ENCODE data around the gene CMSS1.

DNA sequence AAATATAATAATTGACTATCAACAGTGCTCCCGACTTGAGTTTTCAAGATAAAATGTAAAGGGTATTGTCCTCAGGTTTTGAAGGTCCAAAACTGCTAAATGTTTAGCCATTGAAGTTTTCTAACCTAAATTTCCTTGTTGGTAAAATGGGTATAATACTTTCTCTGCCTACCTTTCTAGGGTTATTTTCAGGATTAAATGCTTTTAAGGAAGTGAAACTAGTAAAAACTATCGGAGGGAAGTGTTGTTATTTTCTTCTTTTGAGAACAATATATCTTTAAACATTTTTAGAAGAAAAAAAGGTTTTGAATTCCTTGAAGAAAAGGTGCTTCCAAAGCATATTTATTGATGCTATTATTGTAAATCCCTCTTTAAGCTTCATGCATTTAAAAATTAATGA, 229.3 kb downstream of the CMSS1 start:
- TF ChIP-seq CREM (CRISPR knock-in tag; IDR thresholded peaks at IDR 0.05) (no peak), JUN (CRISPR knock-in tag; IDR thresholded peaks at IDR 0.05) (no peak), PREB (CRISPR knock-in tag; IDR thresholded peaks at IDR 0.05; ENCODE audit: borderline replicate concordance) (no peak), TEAD4 (CRISPR knock-in tag; IDR thresholded peaks at IDR 0.05) (no peak)
- TF ChIP-seq, protein P1, sequence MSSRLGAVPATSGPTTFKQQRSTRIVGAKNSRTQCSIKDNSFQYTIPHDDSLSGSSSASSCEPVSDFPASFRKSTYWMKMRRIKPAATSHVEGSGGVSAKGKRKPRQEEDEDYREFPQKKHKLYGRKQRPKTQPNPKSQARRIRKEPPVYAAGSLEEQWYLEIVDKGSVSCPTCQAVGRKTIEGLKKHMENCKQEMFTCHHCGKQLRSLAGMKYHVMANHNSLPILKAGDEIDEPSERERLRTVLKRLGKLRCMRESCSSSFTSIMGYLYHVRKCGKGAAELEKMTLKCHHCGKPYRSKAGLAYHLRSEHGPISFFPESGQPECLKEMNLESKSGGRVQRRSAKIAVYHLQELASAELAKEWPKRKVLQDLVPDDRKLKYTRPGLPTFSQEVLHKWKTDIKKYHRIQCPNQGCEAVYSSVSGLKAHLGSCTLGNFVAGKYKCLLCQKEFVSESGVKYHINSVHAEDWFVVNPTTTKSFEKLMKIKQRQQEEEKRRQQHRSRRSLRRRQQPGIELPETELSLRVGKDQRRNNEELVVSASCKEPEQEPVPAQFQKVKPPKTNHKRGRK (CRISPR knock-in tag; IDR thresholded peaks at IDR 0.05; ENCODE audit: borderline replicate concordance), result no peak
- TF ChIP-seq, protein P2, sequence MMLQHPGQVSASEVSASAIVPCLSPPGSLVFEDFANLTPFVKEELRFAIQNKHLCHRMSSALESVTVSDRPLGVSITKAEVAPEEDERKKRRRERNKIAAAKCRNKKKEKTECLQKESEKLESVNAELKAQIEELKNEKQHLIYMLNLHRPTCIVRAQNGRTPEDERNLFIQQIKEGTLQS (CRISPR knock-in tag; conservative IDR thresholded peaks at IDR 0.05), result no peak
- TF ChIP-seq, protein P3, sequence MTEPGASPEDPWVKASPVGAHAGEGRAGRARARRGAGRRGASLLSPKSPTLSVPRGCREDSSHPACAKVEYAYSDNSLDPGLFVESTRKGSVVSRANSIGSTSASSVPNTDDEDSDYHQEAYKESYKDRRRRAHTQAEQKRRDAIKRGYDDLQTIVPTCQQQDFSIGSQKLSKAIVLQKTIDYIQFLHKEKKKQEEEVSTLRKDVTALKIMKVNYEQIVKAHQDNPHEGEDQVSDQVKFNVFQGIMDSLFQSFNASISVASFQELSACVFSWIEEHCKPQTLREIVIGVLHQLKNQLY (CRISPR knock-in tag; IDR thresholded peaks at IDR 0.05), result no peak
